GM12873 (cell line): Measurements from ENCODE around the gene DIS3L2.

Source experiments
- TF ChIP-seq, protein P1 (sequence below): IDR thresholded peaks from 2 replicates; pipeline ENCODE4 v1.5.1; 2012; ENCODE audit warnings: low read depth, mild to moderate bottlenecking, moderate library complexity, low read length, control low read depth; ENCODE audit not compliant: insufficient read depth; ENCODE audit errors: missing control alignments

DIS3L2 gene

DNA sequence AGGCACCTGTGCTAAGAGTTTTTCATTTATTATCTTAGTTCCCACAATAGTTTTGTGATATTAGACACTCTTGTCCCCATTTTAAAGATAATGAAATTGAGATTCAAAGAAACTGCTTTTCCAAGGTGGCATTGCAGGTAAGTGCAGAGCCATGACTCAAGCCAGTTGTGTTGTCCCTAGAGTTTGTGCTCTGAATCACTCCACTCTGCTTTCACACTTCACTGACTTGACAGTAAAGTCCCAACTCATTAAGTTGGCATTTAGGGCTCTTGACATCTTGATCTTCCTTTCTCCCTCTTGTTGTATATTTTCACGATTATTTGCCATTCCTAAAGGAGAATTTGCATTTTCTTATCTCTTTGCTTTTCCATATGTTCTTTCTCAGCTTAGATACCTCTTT lies 114.3 kb downstream of the DIS3L2 start:
- TF ChIP-seq, protein P1, sequence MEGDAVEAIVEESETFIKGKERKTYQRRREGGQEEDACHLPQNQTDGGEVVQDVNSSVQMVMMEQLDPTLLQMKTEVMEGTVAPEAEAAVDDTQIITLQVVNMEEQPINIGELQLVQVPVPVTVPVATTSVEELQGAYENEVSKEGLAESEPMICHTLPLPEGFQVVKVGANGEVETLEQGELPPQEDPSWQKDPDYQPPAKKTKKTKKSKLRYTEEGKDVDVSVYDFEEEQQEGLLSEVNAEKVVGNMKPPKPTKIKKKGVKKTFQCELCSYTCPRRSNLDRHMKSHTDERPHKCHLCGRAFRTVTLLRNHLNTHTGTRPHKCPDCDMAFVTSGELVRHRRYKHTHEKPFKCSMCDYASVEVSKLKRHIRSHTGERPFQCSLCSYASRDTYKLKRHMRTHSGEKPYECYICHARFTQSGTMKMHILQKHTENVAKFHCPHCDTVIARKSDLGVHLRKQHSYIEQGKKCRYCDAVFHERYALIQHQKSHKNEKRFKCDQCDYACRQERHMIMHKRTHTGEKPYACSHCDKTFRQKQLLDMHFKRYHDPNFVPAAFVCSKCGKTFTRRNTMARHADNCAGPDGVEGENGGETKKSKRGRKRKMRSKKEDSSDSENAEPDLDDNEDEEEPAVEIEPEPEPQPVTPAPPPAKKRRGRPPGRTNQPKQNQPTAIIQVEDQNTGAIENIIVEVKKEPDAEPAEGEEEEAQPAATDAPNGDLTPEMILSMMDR, result no peak

DNA sequence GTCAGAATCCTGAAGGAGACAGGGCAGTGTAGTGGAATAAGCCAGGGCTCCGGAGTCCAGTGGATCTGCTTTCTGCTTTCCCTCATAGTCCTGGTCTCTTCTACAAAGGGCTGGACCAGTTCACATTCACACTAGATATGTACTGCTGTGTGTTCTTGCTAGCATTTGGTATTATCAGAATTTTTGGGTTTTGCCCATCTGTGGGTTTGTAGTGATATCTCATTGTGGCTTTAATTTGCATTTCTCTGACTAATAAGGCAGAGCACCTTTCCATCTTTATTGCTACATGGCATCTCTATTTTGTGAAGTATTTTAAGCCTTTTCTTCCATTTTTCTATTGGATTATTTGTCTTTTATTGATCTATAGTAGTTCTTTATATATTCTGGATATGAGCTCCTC lies 114.8 kb downstream of the DIS3L2 start:
- TF ChIP-seq, protein P1, result no peak

DNA sequence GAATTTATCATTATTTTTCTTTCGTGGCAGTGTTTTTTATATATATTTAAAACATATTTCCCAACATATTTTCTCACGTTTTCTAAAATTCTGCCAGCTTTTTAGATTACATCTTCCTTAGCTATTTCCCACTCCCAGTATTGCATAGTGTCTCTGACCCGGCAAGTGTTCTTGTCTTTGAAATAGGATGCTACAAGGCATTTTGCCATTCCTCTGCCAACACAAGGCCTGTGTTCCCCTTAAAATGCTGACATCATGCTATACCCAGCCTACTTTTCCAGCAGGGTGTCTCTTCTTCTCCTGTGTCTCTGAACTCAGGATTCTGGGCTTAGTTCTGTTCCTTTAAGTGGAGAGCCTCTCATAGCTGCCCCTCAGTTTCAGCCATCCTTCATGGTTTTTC lies 115.2 kb downstream of the DIS3L2 start:
- TF ChIP-seq, protein P1, result no peak

DNA sequence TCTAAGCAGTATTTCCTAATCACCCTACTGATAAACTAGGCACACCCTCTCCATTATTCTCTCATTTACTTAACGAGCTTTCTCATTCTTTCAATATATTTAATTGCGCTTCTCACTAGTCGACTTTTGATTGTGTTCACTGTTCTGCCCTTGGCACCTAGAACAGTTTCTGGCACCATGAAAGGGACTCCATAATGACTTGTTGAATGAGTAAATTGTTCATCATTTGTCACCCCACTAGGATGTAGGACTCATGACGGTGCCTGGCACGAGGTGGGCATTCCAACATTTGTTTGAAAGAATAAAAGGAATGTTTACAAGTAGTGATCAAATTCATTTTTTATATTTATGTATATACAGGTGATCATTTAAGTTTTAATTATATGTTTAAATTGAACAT lies 123.7 kb downstream of the DIS3L2 start:
- TF ChIP-seq, protein P1, result no peak

DNA sequence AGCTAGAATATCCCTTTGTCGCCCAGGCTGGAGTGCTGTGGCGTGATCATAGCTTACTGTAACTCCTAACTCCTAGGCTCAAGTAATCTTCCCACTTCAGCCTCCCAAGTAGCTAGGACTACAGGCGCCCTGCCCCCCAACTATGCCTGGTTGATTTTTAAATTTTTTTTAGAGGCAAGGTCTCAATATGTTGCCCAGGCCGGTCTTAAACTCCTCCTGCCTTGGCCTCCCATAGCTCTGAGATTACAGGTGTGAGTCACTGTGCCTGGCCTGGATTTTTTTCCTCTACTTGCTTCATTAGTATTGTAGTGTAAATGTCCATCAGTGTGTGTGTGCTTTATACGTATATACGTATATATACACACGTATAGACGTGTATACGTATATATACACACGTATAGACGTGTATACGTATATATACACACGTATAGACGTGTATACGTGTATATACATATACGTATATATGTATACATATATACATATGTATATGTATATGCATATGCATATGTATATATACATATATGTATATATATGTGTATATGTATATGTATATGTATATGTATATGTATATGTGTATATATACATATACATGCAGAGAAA lies 124.4 kb downstream of the DIS3L2 start:
- TF ChIP-seq, protein P1, result no peak

DNA sequence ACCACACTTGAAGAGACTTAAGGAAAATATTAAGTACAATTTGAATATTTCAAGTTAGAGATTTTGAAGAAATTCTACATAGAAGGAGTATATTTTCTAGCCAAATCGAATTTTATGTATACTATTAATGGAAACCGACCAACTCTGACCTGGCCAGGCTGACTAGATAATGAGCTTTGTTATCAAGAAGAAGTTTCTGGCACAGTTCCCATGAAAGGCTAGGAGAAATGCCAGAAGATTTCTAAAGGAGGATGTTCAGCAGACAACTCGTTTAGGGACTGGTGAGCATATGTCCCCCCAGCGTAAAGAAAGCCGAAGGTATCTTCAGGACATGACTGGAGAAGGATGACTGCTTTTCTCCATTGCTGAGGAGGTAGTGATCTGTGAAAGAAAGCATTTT lies 127.3 kb downstream of the DIS3L2 start:
- TF ChIP-seq, protein P1, result no peak

DNA sequence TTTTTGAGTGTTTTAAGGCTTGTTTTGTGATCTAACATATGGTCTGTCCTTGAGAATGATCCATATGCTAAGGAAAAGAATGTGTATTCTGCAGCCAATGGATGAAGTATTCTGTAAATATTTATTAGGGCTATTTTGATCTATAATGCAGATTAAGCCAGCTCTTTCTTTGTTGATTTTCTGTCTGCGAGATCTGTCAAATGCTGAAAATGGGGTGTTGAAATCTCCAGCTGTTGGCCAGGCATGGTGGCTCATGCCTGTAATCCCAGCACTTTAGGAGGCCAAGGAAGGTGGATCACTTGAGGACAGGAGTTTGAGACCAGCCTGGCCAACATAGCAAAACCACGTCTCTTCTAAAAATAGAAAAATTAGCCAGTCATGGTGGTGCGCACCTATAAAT lies 132.7 kb downstream of the DIS3L2 start:
- TF ChIP-seq, protein P1, result no peak
